IMR-90 (cell line): Measurements from ENCODE around the gene TRMT10B. TPM values are rescaled to one million over a fixed set of nuclear protein-coding genes. Genes with fewer than 3 reads are reported as not detected.

Experiments used
- ATAC-seq: fragments of 200-7000 bp; cut with Tn5 transposase; 2 replicates; pipeline ENCODE4 v1.9.1; 2020; ENCODE audit warnings: low read depth, mild to moderate bottlenecking, moderate library complexity
- BruUV-seq: library from RNA; stranded (reverse); fragments of 400-500 nt; replicated peaks from 2 replicates; lab custom pipeline; 2021; lab: Mats Ljungman, UMichigan
- CTCF ChIA-PET: fragments of 300-600 bp; formaldehyde crosslinking; extraction: SDS; loops from one replicate; lab custom pipeline; 2021; ENCODE audit warnings: antibody characterized with exemption; lab: Yijun Ruan, JAX
- POLR2A ChIA-PET: fragments of 300-600 bp; sonication (Branson Sonifier 250); formaldehyde crosslinking; loops from one replicate; lab custom pipeline; 2022; ENCODE audit warnings: antibody characterized with exemption; ENCODE audit not compliant: unreplicated experiment; lab: Charles Lee
- DNase-seq: peaks from one replicate; pipeline ENCODE4 v3.0.0; 2013
- H2AFZ ChIP-seq: replicated peaks from 2 replicates; pipeline ENCODE3; 2013; ENCODE audit warnings: low read length, mild to moderate bottlenecking; ENCODE audit not compliant: poor library complexity
- H2AK5ac ChIP-seq: 2 replicates; pipeline ENCODE4 v1.6.1; 2013; ENCODE audit warnings: low read depth, low read length, inconsistent platforms
- H2AK9ac ChIP-seq: replicated peaks from 2 replicates; pipeline ENCODE3; 2013; ENCODE audit warnings: mild to moderate bottlenecking, low read depth, low read length, moderate library complexity; ENCODE audit not compliant: poor library complexity
- H2BK120ac ChIP-seq: 2 replicates; pipeline ENCODE4 v1.6.1; 2013; ENCODE audit warnings: low read depth, low read length, inconsistent platforms
- H2BK15ac ChIP-seq: 3 replicates; pipeline ENCODE4 v1.6.1; 2013; ENCODE audit warnings: low read depth, low read length, inconsistent platforms
- H2BK20ac ChIP-seq: 2 replicates; pipeline ENCODE4 v1.6.1; 2013; ENCODE audit warnings: low read depth, mild to moderate bottlenecking, inconsistent platforms, low read length, moderate library complexity
- H2BK5ac ChIP-seq: 2 replicates; pipeline ENCODE4 v1.6.1; 2013; ENCODE audit warnings: mild to moderate bottlenecking, low read depth, low read length, inconsistent platforms; ENCODE audit not compliant: poor library complexity, severe bottlenecking
- H3K14ac ChIP-seq: replicated peaks from 2 replicates; pipeline ENCODE4 v1.6.1; 2013; ENCODE audit warnings: low read depth, low read length, inconsistent platforms
- H3K18ac ChIP-seq: 2 replicates; pipeline ENCODE4 v1.6.1; 2013; ENCODE audit warnings: low read depth, low read length, control low read depth
- H3K23ac ChIP-seq: 2 replicates; pipeline ENCODE4 v1.6.1; 2013; ENCODE audit warnings: low read depth, low read length, inconsistent platforms
- H3K27ac ChIP-seq: 2 replicates; pipeline ENCODE4 v1.5.1; 2013; ENCODE audit warnings: mild to moderate bottlenecking, control low read depth, low read length; ENCODE audit not compliant: insufficient read depth
- H3K27me3 ChIP-seq: 2 replicates; pipeline ENCODE4 v1.6.1; 2013; ENCODE audit warnings: low read length; ENCODE audit not compliant: control insufficient read depth, insufficient read depth
- H3K36me3 ChIP-seq: 2 replicates; pipeline ENCODE4 v1.6.1; 2013; ENCODE audit warnings: low read length, mixed read lengths; ENCODE audit not compliant: control insufficient read depth, insufficient read depth
- H3K4ac ChIP-seq: 2 replicates; pipeline ENCODE4 v1.6.1; 2013; ENCODE audit warnings: low read depth, low read length, inconsistent platforms
- H3K4me1 ChIP-seq: 2 replicates; pipeline ENCODE4 v1.6.1; 2013; ENCODE audit warnings: low read length, mixed read lengths; ENCODE audit not compliant: control insufficient read depth, insufficient read depth
- H3K4me2 ChIP-seq: 2 replicates; pipeline ENCODE4 v1.6.1; 2013; ENCODE audit warnings: low read depth, mild to moderate bottlenecking, control low read depth, low read length, moderate library complexity
- H3K4me3 ChIP-seq: 2 replicates; pipeline ENCODE4 v1.5.1; 2013; ENCODE audit warnings: low read depth, mild to moderate bottlenecking, control low read depth, low read length, moderate library complexity; ENCODE audit not compliant: insufficient read depth
- H3K56ac ChIP-seq: 2 replicates; pipeline ENCODE4 v1.6.1; 2013; ENCODE audit warnings: low read length, inconsistent platforms; ENCODE audit not compliant: insufficient read depth; ENCODE audit errors: extremely low read depth
- H3K79me1 ChIP-seq, 2 experiments: 2 replicates each; pipeline ENCODE4 v1.6.1; 2013; ENCODE audit warnings: low read length in 2 of 2, inconsistent platforms in 1 of 2, low read depth in 1 of 2
- H3K9ac ChIP-seq: 2 replicates; pipeline ENCODE4 v1.6.1; 2013; ENCODE audit warnings: low read depth, low read length, control low read depth
- H3K9me1 ChIP-seq: 2 replicates; pipeline ENCODE4 v1.6.1; 2013; ENCODE audit warnings: low read length, inconsistent platforms; ENCODE audit not compliant: insufficient read depth
- H3K9me3 ChIP-seq: 2 replicates; pipeline ENCODE4 v1.6.1; 2013; ENCODE audit warnings: low read length; ENCODE audit not compliant: control insufficient read depth, insufficient read depth
- H4K20me1 ChIP-seq: 2 replicates; pipeline ENCODE4 v1.6.1; 2013; ENCODE audit warnings: low read length, inconsistent platforms; ENCODE audit not compliant: insufficient read depth
- H4K5ac ChIP-seq: 2 replicates; pipeline ENCODE4 v1.6.1; 2013; ENCODE audit warnings: mild to moderate bottlenecking, low read depth, low read length, control low read depth
- H4K8ac ChIP-seq, 2 experiments: 2 replicates each; pipeline ENCODE4 v1.6.1; 2013; ENCODE audit warnings: low read depth in 2 of 2, low read length in 2 of 2, control low read depth in 1 of 2, inconsistent platforms in 1 of 2
- H4K91ac ChIP-seq: 2 replicates; pipeline ENCODE4 v1.6.1; 2013; ENCODE audit warnings: low read depth, low read length, inconsistent platforms; ENCODE audit not compliant: insufficient read depth
- BHLHE40 ChIP-seq: fragments of 150-350 bp; IDR thresholded peaks from 2 replicates; pipeline ENCODE4 v1.6.1; 2016; ENCODE audit warnings: mild to moderate bottlenecking, low read depth, low read length
- CEBPB ChIP-seq: IDR thresholded peaks from 2 replicates; pipeline ENCODE4 v1.6.1; 2012; ENCODE audit warnings: low read depth, low read length, improper control_type of control experiment
- CHD1 ChIP-seq: IDR thresholded peaks from 2 replicates; pipeline ENCODE4 v1.6.1; 2012; ENCODE audit warnings: low read depth, low read length, improper control_type of control experiment
- CTCF ChIP-seq: conservative IDR thresholded peaks from 2 replicates; pipeline ENCODE4 v1.5.1; 2012; ENCODE audit warnings: mild to moderate bottlenecking, low read depth, low read length, improper control_type of control experiment
- ELK1 ChIP-seq: fragments of 150-350 bp; IDR thresholded peaks from 2 replicates; pipeline ENCODE4 v1.6.1; 2016; ENCODE audit warnings: low read depth, mild to moderate bottlenecking, low read length, moderate library complexity, borderline replicate concordance
- FOS ChIP-seq: fragments of 150-350 bp; IDR thresholded peaks from 2 replicates; pipeline ENCODE4 v1.6.1; 2016; ENCODE audit warnings: low read depth, low read length
- MAFK ChIP-seq: IDR thresholded peaks from 2 replicates; pipeline ENCODE4 v1.6.1; 2012; ENCODE audit warnings: low read depth, low read length, improper control_type of control experiment
- MAZ ChIP-seq: IDR thresholded peaks from 2 replicates; pipeline ENCODE4 v1.6.1; 2012; ENCODE audit warnings: low read depth, mild to moderate bottlenecking, low read length, improper control_type of control experiment, moderate library complexity, borderline replicate concordance
- MXI1 ChIP-seq: IDR thresholded peaks from 2 replicates; pipeline ENCODE4 v1.6.1; 2012; ENCODE audit warnings: low read depth, mild to moderate bottlenecking, low read length, moderate library complexity, borderline replicate concordance
- NFE2L2 ChIP-seq: fragments of 150-350 bp; IDR thresholded peaks from 2 replicates; pipeline ENCODE4 v1.6.1; 2016; ENCODE audit warnings: low read depth, mild to moderate bottlenecking, low read length
- POLR2A ChIP-seq: IDR thresholded peaks from 2 replicates; pipeline ENCODE4 v1.6.1; 2012; ENCODE audit warnings: mild to moderate bottlenecking, low read depth, low read length
- RAD21 ChIP-seq: IDR thresholded peaks from 2 replicates; pipeline ENCODE4 v1.6.1; 2012; ENCODE audit warnings: low read length, improper control_type of control experiment
- RCOR1 ChIP-seq: IDR thresholded peaks from 2 replicates; pipeline ENCODE4 v1.6.1; 2012; ENCODE audit warnings: mild to moderate bottlenecking, low read length, improper control_type of control experiment; ENCODE audit not compliant: insufficient replicate concordance
- RFX5 ChIP-seq: IDR thresholded peaks from 2 replicates; pipeline ENCODE4 v1.8.0; 2012; ENCODE audit warnings: low read depth, mild to moderate bottlenecking, low read length, moderate library complexity
- SMC3 ChIP-seq: fragments of 150-350 bp; IDR thresholded peaks from 2 replicates; pipeline ENCODE4 v1.6.1; 2016; ENCODE audit warnings: low read depth, mild to moderate bottlenecking, antibody characterized with exemption, low read length, moderate library complexity
- USF2 ChIP-seq: fragments of 150-350 bp; IDR thresholded peaks from 2 replicates; pipeline ENCODE4 v1.6.1; 2017; ENCODE audit warnings: mild to moderate bottlenecking, antibody characterized with exemption, low read length, low read depth
- WGBS, 2 experiments: methylation state at CpG; one replicate each; pipeline versions ENCODE4 v1.1.5 to v1.1.7; 2013; ENCODE audit warnings: missing lambda C conversion rate in 2 of 2; ENCODE audit not compliant: insufficient read length in 1 of 2; ENCODE audit errors: extremely low coverage in 2 of 2; 5-methylcytosine and 5-hydroxymethylcytosine counted together
- dilution Hi-C: fragments of 300-500 bp; cut with HindIII; formaldehyde crosslinking; loops from one replicate; pipeline ENCODE4 v1.14.3; 2018; ENCODE audit warnings: low sequenced_read_pairs; ENCODE audit not compliant: unreplicated experiment
- in situ Hi-C: fragments of 300-500 bp; cut with MboI; formaldehyde crosslinking; loops from 3 replicates; pipeline ENCODE4 v1.14.3; 2019; ENCODE audit warnings: low sequenced_read_pairs, inconsistent platforms, mixed read lengths
- intact Hi-C: fragments of 100-400 bp; cut with micrococcal nuclease; formaldehyde crosslinking; loops from 2 replicates; pipeline ENCODE4 v1.10.0; 2022
- polyA plus RNA-seq, 3 experiments: library from polyadenylated mRNA; depleted of rRNA; stranded (reverse); fragments of >200 nt; gene quantifications; 2 replicates each; pipeline ENCODE4 v1.2.3, GENCODE V29; 2012; ENCODE audit warnings: low replicate concordance in 1 of 3
- total RNA-seq: library from RNA; depleted of rRNA; stranded (reverse); fragments of >200 nt; gene quantifications from 2 replicates; pipeline ENCODE4 v1.2.3, GENCODE V29; 2012

TRMT10B gene
- total and polyA plus RNA-seq, 2 of the 4 experiments (the other 2 are of a cell fraction), result 2.3 to 4.5 TPM

DNA sequence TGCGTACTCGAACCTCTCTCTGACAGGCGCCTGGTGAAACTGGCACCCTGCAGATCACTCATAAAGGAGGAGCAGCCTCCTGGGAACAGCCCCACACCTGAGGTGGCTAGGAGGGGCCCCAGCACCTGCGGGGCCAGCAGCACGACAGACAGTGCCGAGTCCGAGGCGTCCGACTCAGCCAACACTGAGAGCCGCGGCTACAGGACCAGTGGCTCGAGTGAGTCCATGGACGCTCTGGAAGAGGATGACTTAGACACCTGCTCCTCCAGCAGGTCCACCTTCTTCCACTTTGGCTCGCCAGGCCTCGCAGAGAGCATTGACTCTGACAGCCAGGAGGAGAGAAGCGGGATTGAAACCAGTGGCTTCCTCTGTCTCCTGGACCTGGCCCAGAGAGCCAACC is 13.5 kb upstream of the TRMT10B start:
- dilution Hi-C loops, result no loop called here
- H3K27me3 ChIP-seq, result peaks cover 35% of the 10 kb centered on the region
- ATAC-seq, result no peak
- in situ Hi-C loops, result no loop called here
- H2BK20ac ChIP-seq, result no peak overlapping the region
- no peak overlapping the region for H3K56ac ChIP-seq
- intact Hi-C loops, result loop anchor here (10.0 kb wide), 1 partner anchor 665 kb away; no protein-coding TSS in a partner anchor
- H3K4me3 ChIP-seq, result no peak overlapping the region
- H3K9me3 ChIP-seq, result no peaks in the 10 kb centered on the region
- H2BK5ac ChIP-seq, result no peak overlapping the region
- H2AK5ac ChIP-seq, result no peak overlapping the region
- H3K4me1 ChIP-seq, result no peaks in the 10 kb centered on the region
- no peak overlapping the region for H2AFZ ChIP-seq
- H4K5ac ChIP-seq, result no peak overlapping the region
- no peak overlapping the region for H4K8ac ChIP-seq
- H3K18ac ChIP-seq, result no peak overlapping the region
- BruUV-seq, result no TSS peak
- WGBS, 2 experiments, result 84% methylated on average over 14 of the region's 16 CpGs; no CpG with 5 or more reads in 1 of the 2 experiments
- H3K36me3 ChIP-seq, result no peaks in the 10 kb centered on the region
- no peaks in the 10 kb centered on the region for H3K9me1 ChIP-seq
- H3K4me2 ChIP-seq, result no peak overlapping the region
- H3K9ac ChIP-seq, result no peak overlapping the region
- H3K4ac ChIP-seq, result no peak overlapping the region
- no peak overlapping the region for H2AK9ac ChIP-seq
- no peak overlapping the region for H3K23ac ChIP-seq
- no peaks in the 10 kb centered on the region for H4K20me1 ChIP-seq
- H4K91ac ChIP-seq, result no peak overlapping the region
- POLR2A ChIA-PET, result no interaction called here
- H3K79me1 ChIP-seq, result no peaks in the 10 kb centered on the region
- no peak overlapping the region for H2BK120ac ChIP-seq
- DNase-seq, result no peak
- TF ChIP-seq POLR2A (no peak), MAZ (no peak), CHD1 (no peak), SMC3 (no peak), RFX5 (no peak), USF2 (no peak), MAFK (no peak), FOS (no peak), NFE2L2 (no peak), RAD21 (no peak), BHLHE40 (no peak), RCOR1 (no peak), ELK1 (no peak), MXI1 (no peak), CTCF (no peak), CEBPB (no peak)
- H3K27ac ChIP-seq, result no peak overlapping the region
- H2BK15ac ChIP-seq, result no peak overlapping the region
- H3K14ac ChIP-seq, result no peak overlapping the region
- CTCF ChIA-PET, result no interaction called here
